Measurements from ENCODE around the gene FXR2. TPM values are rescaled to one million over a fixed set of nuclear protein-coding genes. Genes with fewer than 3 reads are reported as not detected.

FXR2 gene
- total and polyA plus RNA-seq, 10 of the 15 experiments (the other 5 are each of a cell fraction or from before 2014, with no cell fraction given): 1.6 to 33.3 (median 22.0) TPM

- TF ChIP-seq ZBTB11 (CRISPR knock-in tag; IDR thresholded peaks at IDR 0.05): no peak
- no peak for TF ChIP-seq MEF2B (IDR thresholded peaks at IDR 0.05; ENCODE audit: partially characterized antibody, poor library complexity, severe bottlenecking)
- TF ChIP-seq POLR2A (IDR thresholded peaks at IDR 0.05; ENCODE audit: low read depth, low read length): peak; percentile 83
- no peak for TF ChIP-seq ZBTB40 (IDR thresholded peaks at IDR 0.05; ENCODE audit: borderline replicate concordance)
- TF ChIP-seq CBX3 (IDR thresholded peaks at IDR 0.05; ENCODE audit: borderline replicate concordance, low read depth): no peak
- TF ChIP-seq STAT3 (IDR thresholded peaks at IDR 0.05; ENCODE audit: low read depth, low read length): no peak
- no peak for TF ChIP-seq ZNF622 (IDR thresholded peaks at IDR 0.05)
- TF ChIP-seq, protein P1, sequence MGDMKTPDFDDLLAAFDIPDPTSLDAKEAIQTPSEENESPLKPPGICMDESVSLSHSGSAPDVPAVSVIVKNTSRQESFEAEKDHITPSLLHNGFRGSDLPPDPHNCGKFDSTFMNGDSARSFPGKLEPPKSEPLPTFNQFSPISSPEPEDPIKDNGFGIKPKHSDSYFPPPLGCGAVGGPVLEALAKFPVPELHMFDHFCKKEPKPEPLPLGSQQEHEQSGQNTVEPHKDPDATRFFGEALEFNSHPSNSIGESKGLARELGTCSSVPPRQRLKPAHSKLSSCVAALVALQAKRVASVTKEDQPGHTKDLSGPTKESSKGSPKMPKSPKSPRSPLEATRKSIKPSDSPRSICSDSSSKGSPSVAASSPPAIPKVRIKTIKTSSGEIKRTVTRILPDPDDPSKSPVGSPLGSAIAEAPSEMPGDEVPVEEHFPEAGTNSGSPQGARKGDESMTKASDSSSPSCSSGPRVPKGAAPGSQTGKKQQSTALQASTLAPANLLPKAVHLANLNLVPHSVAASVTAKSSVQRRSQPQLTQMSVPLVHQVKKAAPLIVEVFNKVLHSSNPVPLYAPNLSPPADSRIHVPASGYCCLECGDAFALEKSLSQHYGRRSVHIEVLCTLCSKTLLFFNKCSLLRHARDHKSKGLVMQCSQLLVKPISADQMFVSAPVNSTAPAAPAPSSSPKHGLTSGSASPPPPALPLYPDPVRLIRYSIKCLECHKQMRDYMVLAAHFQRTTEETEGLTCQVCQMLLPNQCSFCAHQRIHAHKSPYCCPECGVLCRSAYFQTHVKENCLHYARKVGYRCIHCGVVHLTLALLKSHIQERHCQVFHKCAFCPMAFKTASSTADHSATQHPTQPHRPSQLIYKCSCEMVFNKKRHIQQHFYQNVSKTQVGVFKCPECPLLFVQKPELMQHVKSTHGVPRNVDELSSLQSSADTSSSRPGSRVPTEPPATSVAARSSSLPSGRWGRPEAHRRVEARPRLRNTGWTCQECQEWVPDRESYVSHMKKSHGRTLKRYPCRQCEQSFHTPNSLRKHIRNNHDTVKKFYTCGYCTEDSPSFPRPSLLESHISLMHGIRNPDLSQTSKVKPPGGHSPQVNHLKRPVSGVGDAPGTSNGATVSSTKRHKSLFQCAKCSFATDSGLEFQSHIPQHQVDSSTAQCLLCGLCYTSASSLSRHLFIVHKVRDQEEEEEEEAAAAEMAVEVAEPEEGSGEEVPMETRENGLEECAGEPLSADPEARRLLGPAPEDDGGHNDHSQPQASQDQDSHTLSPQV (IDR thresholded peaks at IDR 0.05): no peak
- no peak for TF ChIP-seq NFYA (IDR thresholded peaks at IDR 0.05; ENCODE audit: borderline replicate concordance, low read depth, low read length)
- 0 out of 2 replicates have a peak, but pooled peaks have one; percentile 41 for TF ChIP-seq NKRF (conservative IDR thresholded peaks at IDR 0.05)
- peak; percentile 98 for TF ChIP-seq SMAD5 (IDR thresholded peaks at IDR 0.05; ENCODE audit: low read depth)
- TF ChIP-seq, protein P2, sequence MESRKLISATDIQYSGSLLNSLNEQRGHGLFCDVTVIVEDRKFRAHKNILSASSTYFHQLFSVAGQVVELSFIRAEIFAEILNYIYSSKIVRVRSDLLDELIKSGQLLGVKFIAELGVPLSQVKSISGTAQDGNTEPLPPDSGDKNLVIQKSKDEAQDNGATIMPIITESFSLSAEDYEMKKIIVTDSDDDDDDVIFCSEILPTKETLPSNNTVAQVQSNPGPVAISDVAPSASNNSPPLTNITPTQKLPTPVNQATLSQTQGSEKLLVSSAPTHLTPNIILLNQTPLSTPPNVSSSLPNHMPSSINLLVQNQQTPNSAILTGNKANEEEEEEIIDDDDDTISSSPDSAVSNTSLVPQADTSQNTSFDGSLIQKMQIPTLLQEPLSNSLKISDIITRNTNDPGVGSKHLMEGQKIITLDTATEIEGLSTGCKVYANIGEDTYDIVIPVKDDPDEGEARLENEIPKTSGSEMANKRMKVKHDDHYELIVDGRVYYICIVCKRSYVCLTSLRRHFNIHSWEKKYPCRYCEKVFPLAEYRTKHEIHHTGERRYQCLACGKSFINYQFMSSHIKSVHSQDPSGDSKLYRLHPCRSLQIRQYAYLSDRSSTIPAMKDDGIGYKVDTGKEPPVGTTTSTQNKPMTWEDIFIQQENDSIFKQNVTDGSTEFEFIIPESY (IDR thresholded peaks at IDR 0.05): no peak
Observed at GRCh38 chr17:7579001-7579833, 35.5 kb downstream of the FXR2 start, which contains the start of gene CD68 (continued).
